Astrocyte of the hippocampus (primary cell): ENCODE results near the gene FOXP1.
"Not testable (repeated sequence)": the region's sequence is repeated elsewhere in the genome, so short reads cannot be mapped to it uniquely, and the experiment has no call there.

Experiments used
- DNase-seq: peaks from one replicate; pipeline ENCODE4 v3.0.0; 2011; ENCODE audit warnings: low read depth, low spot score

The FOXP1 gene

DNA sequence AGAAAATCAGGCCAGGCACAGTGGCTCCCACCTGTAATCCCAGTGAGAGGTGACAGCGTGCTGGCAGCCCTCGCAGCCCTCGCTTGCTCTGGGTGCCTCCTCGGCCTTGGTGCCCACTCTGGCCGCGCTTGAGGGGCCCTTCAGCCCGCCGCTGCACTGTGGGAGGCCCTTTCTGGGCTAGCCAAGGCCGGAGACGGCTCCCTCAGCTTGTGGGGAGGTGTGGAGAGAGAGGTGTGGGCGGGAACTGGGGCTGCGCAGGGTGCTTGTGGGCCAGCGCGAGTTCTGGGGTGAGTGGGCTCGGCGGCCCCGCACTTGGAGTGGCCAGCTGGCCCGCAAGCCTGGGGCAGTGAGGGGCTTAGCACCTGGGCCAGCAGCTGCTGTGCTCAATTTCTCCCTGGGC lies 252.6 kb downstream of the FOXP1 start:
- DNase-seq, result no peak

DNA sequence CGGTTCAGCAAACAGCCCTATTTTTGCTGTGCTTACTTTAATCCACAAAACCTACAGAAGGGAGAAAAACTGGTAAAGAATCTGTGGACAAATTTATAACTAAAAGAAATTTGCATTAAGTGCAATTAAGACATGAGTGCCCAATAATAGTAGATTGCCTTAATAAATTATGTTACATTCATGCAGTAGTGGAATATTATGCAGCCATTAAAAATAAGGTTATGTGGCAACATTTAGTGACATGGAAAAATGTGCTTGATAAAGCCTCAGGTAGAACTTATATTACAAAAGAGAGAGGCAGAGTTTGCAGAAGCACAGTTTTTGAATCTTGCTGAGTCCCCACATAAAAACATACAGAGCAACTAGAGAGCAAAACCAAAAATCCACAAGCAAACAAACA lies 253.0 kb downstream of the FOXP1 start:
- no peak for DNase-seq

DNA sequence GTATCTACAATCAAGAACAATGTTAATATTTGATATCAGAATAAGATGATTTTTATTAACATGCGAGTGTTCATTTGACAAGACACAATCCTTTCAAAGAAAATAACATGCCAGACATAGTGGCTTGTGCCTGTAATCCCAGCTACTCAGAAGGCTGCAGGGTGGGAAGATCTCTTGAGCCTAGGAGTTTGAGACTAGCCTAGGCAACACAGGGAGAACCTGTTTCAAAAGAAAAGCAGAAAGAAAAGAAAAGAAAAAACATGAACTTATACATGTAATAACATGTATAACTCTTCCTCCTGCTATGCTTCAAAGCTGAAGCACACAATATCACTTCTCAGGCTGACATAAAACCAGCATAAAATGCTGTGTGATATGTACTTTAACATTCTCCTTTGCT lies 253.7 kb downstream of the FOXP1 start:
- no peak for DNase-seq

DNA sequence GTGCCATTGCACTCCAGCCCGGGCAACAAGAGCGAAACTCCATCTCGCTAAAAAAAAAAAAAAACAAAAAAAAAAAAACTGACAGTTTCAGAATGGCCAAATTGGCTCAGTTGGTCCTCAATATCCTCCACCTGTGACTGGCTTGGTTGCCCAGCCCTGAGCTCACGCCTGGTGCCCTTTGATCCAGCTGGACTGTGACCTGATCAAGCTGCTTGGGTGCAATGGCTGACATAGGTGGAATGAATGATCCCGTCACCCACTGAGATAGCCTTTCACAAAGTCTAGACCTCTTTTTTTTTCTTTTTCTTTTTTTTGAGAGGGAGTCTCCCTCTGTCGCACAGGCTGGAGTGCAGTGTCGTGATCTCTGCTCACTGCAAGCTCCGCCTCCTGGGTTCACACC lies 254.6 kb downstream of the FOXP1 start:
- no peak for DNase-seq

DNA sequence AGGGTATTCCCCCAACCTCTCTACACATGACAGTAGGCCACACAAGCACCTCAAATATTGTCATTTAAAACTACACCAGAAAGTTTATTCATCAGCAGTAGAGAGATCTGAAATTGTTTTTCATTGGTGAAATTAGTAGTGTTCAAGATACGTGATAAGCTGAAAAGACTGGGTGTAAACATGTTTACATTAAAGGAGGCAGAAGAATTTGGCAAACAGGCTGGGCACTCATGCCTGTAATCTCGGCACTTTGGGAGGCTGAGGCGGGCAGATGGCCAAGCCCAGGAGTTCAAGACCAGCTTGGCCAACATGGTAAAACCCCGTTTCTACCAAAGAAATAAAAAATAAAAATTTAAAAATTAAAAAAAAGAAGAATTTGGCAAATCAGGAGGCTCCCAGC lies 255.6 kb downstream of the FOXP1 start:
- DNase-seq, result no peak

DNA sequence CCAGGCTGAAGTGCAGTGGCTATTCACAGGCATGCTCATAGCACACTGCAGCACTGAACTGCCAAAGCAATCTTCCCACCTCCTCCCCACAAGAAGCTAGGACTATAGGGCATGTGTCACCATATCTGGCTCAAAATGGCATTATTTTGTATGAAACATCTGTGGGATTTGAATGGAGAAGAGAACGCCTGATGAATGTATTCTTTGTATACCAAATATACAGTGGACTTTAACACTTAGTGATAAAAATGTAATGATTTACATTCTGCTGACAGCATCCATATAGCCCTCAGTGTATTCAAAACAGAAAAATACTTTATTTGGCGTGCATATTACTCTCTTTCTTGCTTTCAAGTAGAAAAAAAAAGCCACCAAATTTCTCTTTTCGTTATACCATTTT lies 257.8 kb downstream of the FOXP1 start:
- no peak for DNase-seq

DNA sequence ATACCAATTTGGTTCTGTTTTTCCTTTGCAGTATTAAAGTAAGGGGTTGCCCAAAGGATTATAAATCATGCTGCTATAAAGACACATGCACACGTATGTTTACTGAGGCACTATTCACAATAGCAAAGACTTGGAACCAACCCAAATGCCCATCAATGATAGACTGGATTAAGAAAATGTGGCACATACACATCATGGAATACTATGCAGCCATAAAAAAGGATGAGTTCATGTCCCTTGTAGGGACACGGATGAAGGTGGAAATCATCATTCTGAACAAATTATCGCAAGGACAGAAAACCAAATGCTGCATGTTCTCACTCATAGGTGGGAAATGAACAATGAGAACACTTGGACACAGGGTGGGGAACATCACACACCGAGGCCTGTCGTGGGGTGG lies 259.3 kb downstream of the FOXP1 start:
- not testable (repeated sequence) for DNase-seq

DNA sequence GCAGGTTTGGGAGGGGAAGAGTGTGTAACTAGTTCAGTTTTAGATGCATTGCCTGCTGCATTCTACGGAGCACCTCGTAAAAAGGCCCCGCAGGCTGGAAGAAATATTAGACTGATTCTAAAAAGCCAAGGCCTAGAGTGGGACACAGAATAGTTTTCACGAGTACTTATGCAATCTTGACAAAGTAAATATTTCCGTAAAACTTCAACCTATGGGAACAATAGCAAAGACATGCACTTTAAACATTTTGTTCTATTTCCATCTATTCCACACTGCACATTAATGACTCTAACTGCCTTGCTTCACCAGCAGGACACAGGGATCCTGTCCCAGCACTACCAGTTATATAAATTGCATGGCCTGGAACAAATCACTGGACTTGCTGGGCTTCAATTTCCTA lies 260.0 kb downstream of the FOXP1 start:
- DNase-seq, result no peak

DNA sequence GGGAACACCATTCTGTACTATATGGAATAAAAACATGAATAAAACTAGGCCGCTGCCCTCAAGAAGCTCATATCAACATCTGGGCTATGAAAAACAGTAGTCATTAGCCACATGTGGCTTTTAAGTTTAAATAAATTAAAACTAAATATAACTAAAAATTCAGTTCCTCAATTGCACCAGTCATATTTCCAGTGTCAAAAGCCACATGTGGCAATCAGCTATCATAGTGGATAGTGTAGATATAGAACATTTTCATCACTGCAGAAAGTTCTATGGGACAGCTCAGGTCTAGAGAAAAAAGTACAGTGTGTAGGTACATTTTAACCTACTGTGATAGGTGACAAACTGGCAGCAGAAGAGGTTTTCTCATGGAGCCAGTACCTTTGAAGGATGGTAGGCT lies 261.4 kb downstream of the FOXP1 start:
- DNase-seq, result no peak

DNA sequence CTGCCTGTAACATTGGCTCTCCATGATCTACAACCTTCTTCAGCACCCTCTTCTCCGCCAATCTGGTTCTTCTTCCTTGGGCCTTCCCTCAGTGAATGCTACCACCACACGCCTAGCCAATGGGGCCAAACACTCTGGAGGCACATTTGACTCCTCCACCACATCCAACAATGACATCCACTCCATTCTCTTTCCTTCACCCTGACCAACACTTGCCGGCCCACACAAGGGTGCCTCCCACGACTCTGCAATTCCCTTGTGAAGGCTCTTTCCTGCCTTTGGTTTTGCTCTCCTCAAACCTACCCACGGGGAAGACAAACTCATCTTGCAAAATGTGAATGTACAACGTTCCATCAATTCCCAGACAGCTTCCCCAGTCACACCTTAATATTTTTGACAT lies 263.8 kb downstream of the FOXP1 start:
- DNase-seq, result no peak

DNA sequence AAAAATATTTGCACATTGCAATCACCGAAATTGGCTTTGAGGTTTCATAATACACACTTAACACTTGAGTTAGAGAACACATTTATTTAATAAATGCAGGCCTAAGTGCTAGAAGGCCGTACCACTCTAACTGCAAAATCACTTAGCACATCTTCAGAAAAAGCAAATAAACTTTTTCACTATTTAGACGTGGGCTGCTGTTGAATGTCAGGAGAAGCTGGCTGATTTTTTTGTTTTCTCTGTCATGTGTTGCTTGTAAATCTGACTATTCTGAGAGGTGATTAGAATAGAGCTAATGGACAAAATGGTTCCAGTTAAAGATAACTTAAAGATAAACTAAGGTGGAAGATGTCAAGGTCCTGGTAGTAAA lies 265.1 kb downstream of the FOXP1 start:
- no peak for DNase-seq

DNA sequence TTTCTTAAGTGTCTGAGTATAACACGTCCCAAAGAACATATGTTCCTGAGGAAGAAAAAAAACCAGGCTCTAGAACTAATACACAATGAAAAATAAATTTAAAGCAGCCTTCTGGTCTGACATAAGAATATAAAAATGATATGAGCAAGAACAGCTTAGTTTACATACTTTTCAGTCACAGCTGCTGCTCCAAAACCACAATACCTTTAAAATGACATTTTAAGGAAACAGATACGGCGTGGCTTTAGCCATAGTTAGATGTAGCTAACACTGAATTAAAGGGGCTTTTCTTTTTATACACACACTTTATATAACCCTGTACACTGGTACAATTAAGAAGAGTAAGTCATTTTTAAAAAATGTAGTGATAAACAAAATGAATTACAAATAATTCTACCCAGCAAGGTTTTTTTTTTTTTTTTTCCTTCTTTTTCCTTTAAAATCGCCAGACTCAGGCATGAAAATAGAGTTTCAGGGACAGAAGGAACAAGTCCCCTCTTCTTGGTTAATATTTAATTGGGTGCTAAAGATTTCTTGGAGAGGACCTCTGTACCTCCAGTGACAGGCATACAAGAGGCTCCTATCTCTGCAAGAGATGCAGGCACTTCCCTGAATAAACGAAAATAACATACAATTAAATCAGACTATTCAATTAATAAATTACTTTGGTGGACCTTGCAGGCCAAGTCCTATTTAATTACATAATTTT lies 265.6 kb downstream of the FOXP1 start:
- no peak for DNase-seq

DNA sequence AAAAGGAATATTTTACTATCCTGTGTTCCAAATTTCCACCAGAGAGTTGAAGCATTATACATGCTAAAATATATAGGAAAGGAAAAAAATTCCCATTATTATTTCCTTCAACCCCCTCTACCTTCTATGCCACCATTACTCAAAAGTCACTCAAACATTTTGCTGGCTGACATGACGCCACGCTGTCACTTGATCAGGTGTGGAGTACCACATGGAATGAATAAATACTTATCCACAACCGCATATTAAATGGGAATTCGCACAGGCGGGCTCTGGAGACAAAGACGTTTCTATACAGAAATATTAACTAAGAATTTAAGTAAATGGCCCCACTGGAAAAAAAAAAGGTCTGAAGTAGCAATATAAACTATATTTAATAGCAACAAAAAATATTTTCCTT lies 266.4 kb downstream of the FOXP1 start:
- no peak for DNase-seq

DNA sequence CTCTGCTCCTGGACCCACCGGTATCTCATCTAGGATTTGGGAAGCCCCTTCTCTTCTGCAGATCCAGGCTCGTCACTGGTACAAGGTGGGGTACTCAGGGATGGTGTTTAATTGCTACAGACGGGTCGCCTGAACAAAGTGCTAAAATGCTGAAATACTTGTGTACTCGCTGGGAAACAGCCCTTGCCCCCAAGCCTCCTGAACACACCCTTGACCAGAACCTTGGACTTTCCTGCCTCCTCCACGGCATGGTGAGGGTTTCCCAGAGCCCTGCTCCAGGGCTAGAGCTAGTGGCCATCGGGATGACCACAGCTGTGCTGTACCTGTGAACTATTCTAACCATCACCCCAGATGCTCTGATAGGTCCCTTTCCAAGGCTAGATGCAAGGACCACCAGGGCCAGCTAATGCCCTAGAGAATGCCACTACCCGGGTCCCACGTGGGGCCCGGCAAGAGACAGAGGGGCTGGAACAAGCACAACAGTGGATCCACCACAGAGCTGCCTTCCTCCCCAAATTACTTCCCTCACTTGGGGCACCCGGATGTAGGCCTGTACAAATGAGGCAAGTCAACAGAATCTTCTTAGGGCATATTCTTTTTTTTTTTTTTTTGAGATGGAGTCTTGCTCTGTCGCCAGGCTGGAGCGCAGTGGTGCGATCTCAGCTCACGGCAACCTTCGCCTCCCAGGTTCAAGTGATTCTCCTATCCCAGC lies 267.3 kb downstream of the FOXP1 start:
- DNase-seq, result no peak

DNA sequence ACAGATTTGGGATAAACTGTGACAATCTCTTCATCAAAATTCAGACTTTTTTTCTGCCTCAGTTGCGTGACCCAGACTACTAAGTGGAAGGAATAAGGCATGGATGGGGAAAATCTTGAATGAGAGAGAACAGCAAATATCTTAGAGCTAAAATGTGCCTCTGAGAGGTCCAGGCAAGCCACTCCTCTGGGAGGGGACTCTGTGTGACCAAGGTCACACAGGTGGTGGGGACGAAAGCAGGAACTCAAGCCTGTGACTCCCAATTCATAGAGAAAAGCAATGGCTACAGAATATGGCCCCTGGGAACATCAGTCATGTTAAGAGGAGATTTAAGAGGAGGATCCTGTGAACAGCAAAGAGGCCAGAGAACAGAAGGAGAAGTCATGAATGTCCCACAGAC lies 268.1 kb downstream of the FOXP1 start:
- no peak for DNase-seq

DNA sequence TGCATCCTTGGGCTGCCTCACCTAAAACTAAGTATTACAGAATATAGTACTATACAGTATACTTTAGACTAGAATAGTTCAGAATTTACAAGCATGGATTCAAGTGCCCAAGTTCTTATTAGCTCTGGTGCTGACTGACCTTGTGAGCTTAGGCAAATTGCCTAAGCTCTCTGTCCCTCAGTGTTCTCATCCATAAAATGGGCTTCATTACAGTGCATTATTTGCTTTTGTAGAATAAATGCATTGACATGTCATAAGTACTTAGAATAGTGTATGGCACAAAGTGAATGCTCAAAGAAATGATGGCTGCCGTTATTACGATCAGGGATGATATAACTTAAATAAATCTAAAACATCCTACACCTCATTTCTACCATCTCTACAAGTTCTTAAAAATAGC lies 269.7 kb downstream of the FOXP1 start:
- DNase-seq, result no peak

DNA sequence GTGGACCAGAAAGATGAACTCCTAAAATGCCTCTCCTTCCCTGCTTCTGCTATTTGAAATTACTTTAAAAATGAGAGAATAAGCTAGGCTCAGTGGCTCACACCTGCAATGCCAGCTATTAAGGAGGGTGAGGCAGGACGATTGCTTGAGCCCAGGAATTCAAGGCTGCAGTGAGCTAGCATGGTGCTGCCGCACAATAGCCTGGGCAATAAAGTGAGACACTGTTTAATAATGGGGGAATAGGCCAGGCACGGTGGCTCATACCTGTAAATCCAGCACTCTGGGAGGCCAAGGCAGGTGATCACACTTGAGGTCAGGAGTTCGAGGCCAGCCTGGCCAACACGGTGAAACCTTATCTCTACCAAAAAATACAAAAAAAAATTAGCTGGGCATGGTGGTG lies 271.1 kb downstream of the FOXP1 start:
- DNase-seq, result no peak

DNA sequence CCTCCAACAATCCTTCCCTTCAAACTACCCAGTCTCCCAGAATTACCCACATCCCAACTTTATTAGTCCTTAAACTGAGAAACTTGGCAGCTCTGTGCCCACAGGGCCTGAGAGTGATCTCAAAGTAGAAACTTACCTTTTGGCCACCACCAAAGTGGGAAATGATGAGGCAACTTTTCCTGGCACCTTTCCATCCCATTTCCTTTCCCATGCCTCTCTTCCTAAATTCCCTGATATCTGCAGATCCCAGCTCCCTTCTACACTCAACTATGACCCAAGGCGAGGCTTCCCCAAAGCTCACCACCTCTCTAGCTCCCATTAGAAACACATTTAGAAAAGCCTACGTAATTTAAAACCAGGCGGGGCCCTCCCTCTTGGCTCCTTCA lies 271.9 kb downstream of the FOXP1 start:
- DNase-seq, result no peak

DNA sequence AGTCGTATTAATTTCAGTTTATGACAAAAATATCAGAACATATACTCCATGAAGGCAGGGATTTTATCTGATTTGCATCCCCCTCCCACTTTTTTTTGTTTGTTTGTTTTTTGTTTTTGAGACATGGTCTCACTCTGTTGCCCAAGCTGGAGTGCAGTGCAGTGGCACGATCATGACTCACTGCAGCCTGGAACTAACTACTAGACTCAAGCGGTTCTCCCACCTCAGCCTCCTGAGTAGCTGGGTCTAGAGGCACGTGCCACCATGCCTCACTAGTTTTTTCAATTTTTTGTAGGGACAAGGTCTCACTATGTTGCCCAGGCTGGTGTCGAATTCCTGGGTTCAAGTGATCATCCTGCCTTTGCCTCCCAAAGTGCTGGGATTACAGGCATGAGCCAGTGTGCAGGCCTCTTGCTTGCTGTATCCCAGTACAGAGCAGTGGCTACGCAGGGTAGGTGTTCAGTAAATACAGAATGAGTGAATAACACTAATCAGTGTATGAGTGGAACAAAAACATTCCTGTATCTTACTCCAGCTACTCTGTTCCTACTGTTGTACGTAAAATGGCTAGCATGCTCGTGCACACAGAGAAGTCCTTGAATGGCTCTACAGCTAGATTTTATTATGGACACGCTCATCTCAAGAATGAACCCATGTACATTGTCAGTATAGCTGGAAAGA lies 272.4 kb downstream of the FOXP1 start:
- no peak for DNase-seq

DNA sequence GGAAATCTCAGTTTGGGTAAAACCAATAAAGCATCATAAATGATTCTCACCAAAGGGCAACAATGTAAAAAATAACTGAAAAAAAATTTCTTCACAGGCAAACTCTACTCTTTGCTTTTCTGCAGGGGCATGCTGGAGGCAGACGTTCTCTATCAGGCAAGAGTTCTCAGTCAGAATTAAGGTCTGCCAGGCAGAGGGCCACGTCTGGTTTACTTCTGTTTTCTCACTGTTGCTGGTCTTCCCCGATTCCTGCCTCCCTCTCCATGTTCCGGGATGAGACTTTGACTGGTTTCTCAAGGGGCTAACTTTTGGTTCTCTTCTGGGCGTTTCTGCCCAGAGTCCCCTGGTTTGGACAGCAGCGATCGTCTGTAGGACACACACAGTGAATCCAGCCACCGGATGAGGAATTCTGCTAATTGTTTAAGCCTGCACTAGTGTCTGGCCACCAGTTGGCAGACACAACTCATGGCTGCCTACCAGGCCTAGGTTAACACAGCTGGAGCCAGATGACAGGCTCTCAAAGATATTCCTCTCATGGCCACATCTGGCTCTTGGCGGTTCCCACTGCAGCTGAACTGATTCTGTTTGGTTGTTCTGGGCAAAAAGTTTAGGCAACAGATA lies 273.1 kb downstream of the FOXP1 start:
- no peak for DNase-seq

DNA sequence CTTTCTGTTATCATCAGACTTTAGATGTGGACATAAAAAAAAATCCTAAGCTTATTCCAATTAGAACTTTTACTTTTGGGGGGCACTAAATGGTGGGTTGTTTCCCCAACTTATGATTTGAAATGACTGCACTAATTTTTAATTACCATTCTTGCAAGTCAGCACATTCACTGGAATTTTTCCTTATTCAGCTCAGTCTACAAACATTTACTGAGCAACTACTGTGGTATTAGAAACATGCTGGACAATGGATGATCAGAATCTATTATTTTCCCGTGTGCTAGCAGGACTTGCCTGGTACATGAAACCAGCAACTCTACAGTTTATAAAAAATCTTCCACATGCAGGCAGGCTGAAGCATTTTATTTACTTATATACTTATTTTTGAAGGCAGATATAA lies 273.6 kb downstream of the FOXP1 start:
- no peak for DNase-seq

DNA sequence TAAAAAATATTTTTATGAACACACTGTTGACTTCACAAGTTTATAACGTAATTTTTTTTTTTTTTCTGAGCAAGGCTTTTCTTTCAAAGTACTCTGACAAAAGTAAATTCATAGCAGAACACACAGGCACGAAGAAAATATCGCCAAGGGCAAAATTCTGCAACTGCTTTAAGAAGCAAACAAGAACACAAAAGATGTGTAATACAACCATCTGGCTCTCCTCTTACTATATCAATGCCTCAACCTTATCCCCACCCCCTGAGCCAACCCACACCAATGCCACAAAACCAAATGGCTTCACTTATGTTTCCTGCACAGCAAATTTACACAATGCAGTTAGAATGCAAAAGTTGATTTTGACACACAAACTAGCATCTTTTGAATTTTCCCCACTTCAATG lies 274.2 kb downstream of the FOXP1 start:
- DNase-seq, result no peak

DNA sequence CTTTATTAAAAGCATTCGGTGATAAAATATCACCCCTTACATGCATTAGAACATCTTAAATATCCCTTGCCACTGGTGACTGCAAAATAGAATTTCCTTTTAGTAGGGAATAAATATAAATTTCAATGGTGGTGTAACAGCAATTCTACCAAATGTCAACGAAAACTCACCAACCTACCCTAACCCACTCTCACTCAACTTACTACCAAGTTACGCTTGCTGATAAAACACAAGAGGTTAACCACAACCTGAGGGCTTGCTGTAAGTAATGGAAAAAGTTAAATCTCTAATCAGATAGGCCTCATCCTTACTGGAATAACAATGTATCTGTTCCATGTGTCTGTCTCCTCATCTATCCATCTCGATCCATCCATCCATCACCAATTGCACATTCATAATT lies 274.7 kb downstream of the FOXP1 start:
- DNase-seq, result no peak
